Renal cortical epithelial cell (primary cell): Measurements from ENCODE around the gene RABL6. TPM values are rescaled to one million over a fixed set of nuclear protein-coding genes. Genes with fewer than 3 reads are reported as not detected.
"Not testable (repeated sequence)": the region's sequence is repeated elsewhere in the genome, so short reads cannot be mapped to it uniquely, and the experiment has no call there.

ENCODE experiments used
- DNase-seq: peaks from one replicate; pipeline ENCODE4 v3.0.0-alpha.2; 2011; ENCODE audit warnings: low read depth
- total RNA-seq: library from RNA; depleted of rRNA; stranded (reverse); fragments of >200 nt; gene quantifications from 2 replicates; pipeline ENCODE4 v1.2.3, GENCODE V29; 2014

RABL6 gene, protein sequence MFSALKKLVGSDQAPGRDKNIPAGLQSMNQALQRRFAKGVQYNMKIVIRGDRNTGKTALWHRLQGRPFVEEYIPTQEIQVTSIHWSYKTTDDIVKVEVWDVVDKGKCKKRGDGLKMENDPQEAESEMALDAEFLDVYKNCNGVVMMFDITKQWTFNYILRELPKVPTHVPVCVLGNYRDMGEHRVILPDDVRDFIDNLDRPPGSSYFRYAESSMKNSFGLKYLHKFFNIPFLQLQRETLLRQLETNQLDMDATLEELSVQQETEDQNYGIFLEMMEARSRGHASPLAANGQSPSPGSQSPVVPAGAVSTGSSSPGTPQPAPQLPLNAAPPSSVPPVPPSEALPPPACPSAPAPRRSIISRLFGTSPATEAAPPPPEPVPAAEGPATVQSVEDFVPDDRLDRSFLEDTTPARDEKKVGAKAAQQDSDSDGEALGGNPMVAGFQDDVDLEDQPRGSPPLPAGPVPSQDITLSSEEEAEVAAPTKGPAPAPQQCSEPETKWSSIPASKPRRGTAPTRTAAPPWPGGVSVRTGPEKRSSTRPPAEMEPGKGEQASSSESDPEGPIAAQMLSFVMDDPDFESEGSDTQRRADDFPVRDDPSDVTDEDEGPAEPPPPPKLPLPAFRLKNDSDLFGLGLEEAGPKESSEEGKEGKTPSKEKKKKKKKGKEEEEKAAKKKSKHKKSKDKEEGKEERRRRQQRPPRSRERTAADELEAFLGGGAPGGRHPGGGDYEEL
- 51.1 and 61.0 TPM in 2 replicates for total RNA-seq

DNA sequence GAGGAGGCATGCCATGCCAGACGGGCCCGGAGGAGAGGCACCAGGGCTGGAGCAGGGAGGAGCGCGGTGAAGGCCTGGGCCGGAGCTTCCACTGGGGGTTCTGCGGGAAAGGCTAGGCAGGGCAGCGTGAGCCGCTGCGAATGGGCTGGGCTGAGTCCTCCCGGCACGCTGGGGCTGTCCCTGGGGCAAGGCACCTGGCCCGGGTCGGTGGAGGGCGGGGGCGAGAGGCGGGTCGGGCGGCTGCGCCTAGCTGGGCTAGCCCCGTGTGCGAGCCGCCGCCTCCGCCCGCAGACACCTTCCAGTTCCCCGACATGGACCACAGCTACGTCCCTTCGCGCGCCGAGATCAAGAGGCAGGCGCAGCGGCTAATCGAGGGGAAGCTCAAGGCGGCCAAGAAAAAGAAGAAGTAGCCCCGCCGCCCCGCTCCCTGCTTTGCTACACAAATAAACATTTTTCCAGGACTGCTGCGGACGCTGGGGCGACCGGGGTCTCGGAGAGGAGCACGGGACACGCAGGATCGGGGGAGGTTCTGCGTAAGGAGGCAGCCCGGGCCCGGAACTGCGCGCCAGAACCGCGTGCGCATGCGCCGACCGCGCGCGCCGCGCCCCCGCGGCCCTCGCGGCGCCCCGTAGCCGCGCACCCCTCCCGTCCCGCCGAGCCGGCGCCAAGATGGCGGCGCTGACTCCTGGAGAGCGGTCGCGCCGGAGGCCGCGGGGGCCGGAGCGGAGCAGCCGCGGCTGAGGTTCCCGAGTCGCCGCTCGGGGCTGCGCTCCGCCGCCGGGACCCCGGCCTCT, at the start of gene RABL6:
Gene RABL6 (plus strand): TSS at position 668 of the 794 bp plus-strand sequence. CDS start 249 bp downstream, outside the sequence.
- DNase-seq: peak; percentile 24

DNA sequence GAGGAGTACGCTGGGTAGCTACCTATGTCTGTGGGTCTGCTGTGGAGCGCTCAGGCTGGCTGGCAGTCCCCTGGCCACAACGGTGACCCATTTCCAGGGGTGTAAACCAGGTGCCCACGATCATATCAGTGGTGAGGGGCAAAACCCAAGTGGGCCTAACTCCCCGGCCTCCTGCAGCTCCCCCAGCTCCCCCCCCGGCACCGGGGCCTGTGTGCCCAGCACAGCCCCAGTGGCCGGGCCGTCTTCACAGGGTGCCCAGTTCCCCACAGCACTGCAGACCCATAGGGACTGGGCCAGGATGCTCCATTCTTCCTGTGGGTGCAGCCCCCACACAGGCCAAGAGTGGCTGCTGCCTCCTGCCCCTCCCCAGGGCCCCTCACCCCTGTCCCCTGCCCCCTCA, 48.7 kb upstream of the RABL6 start:
- DNase-seq: no peak

DNA sequence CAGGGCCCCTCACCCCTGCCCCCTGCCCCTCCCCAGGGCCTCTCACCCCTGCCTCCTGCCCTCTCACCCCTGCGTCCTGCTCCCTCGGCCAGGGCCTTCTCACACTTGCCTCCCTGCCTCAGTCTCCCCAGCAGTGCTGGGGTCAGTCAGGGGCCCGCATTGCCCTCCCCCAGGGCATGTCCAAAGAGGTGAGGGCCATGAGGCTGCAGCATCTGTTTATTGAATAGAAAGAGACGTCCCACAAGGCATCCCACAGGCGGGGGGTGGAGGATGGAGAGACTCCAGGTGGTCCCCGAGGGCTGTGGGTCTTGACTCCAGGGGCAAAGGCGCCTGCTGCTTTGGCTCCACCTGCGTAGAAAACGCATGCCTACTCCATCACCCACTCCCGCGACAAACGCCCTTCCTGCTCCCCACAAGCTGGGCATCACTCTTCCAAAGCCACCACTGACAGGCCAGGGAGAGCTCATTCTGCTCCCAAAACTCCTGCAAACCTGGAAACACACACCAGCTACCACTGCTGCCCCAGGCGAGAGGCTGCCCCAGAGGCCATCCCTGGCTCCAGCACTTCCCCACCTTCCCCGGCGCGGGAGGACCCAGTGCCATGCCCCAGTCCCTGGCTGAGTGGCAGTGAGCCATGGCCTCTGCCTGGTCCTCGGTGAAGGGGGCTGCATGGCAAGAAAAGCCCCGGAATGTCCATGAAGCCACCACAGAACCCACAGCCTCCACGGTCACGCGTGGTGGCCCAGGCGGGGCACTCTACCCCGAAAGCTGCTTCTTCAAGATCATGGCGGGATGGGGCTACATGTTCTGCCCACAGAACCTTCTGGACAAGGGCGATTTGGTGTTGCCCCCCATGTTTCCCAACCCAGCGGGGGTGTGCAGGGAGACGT, 48.1 kb upstream of the RABL6 start:
- no peak for DNase-seq

DNA sequence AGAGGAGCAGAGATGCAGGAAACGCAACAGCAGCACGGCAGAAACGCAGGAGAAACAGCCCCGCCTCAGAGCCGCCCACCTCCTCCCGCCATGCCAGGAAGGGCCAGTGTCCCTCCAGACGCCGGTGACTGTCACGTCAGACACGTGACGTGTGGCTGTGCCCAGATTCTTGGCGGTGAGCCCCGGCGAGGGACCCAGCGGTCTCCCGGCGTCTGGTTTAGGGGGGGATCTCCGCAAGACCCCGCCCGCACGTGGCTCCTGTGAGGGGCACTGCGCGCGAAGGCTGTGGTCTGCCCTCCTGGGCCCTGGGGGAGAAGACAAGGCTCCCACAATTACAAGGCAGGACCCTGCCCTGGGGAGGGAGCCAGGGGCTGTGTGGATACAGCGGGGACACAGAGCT, 47.3 kb upstream of the RABL6 start:
- no peak for DNase-seq

DNA sequence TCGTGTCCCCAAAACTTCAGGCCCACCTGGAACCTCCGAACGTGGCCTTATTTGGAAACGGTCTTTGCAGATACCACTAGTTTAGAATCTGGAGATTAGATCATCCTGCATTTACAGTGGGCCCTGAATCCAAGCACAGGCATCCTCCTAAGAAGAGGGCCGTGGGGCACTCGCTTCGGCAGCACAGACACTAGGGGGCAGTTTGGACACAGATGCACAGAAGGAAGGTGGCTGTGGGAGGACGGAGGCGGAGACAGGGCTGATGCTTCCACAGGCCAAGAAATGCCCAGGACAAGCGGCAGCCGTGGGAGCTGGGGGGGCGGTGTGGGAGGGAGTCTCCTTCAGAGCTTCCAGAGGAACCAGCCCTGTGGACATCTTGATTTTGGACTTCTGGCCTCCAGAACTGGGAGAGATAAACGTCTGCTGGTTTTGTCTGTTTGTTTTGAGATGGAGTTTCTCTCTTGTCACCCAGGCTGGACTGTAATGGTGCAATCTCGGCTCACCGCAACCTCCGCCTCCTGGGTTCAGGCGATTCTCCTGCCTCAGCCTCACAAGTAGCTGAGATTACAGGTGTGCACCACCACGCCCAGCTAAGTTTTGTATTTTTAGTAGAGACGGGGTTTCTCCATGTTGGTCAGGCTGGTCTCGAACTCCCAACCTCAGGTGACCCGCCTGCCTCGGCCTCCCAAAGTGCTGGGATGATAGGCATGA, 46.8 kb upstream of the RABL6 start:
- DNase-seq: peak; percentile 45

DNA sequence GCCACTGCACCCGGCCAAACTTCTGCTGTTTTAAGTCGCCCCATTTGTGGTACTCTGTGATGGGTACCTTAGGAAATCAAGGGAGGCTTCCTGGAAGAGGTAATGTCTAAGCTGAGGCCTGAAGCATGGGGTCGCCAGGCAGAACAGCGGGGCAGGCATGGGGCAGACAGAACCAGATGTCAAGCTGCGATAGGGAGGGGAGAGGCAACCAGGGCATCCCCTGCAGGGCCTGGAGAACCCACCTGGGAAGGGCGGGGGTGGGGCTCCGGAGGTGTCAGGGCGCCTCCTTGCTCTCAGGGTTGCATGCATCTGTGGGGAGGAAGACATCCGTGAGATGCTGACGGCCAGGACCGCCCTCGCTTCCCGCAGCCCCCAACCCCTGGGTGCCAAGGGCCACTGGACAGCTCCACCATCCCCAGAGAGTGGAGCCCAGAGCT, 46.2 kb upstream of the RABL6 start:
- no peak for DNase-seq

DNA sequence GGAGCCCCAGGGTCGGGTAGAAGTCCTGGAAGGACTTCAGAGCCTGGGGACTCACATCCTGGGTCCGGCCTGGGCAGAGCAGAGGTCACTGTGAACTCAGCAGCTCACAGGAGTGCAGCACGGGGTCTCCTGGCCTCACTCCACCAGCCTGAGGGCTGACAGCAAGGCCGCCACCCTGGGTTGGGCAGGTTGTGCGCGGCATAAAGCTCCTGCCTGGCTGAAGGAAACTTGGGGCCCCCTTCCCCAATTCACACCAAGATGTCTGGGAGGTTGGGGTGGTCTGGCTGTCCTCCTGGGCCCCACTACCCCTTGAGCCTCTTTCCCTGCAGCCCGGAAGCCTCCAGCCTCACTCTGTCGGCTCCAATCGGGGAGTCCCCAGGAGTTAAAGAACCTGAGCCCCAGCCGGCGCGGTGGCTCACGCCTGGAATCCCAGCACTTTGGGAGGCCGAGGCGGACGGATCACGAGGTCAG, 45.5 kb upstream of the RABL6 start:
- no peak for DNase-seq

DNA sequence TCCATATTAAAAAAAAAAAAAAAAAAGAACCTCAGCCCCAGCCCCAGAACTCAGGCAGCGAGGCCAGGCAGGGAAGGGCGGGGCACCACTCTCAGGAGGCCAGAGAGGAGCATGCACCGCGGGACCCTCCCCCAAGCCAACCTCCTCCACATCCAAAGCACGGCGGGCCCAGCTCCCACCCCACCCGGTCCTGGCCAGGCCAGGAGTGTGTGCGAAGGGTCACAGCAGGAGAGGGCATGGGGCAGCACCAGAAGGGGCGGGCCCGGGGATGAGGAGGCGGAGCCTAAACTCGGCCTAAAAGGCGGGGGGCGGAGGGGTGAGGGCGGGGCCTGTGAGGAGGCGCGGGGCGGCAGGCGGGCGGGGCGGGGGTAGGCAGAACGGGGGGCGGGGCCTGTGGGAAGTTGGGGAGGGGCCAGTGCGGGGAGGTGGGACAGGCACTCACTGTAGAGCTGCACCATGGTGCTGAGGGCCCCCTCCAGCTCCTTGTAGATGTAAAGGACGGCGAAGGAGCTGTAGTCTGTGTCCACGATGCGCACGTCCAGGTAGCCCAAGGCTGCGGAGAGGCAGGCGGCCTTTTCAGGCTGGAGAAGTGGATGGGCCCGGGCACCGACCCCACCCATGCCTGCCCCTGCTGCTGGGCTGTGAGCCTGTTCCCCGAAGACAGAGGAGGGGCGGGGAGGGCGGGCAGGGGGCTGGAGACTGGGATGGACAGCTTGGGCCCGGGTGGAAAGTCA, 44.7 kb upstream of the RABL6 start:
- DNase-seq: no peak

DNA sequence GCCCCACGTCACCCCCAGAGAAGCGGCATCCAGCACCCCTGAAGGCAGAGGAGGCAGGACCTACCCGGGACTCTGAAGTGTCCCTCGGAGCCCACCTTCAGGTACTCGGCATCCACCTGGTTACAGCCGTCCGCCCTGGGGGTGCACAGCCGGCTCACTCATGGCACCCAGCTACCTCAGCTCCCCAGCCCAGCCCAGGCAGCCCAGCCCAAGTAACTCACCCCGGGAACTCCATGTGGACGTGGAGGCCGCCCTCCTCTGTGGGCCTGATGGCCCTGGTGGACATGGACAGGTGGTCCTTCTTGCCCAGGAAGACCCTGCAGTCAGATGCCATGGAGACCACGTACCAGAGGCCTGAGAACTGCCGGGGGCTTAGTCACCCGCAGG, 44.1 kb upstream of the RABL6 start:
- DNase-seq: no peak

DNA sequence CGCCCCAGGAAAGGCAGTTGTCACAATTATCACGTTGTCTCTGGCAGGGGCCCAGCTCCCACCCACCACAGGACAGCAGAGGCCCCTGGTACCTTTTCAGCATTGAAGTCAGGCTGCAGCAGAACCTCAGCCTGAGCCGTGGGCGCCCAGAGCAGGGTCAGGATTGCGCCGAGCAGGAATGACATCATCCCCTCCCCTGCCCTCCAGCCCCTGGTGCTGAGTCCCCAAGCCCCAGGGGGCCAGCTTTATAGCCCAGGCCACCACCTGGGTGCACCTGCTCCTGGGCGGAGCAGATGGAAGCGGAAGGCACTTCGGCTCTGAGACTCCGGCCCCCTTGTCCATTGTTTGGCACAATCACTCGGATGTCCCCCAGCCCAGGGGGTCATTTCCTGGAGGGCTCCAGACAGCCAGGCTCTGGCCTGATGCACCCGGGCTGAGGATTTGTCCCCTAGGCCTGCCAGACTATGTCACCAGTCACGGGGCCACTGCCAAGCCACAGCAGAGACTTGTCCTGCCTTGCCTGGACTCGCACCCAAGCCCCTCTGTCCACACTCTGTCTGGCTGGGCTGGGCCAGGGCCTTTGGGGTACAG, 43.4 kb upstream of the RABL6 start, which contains the start of gene LCN15:
Gene LCN15 (minus strand): TSS at position 218 of the 591 bp plus-strand sequence. CDS start 30 bp downstream, at position 188.
- no peak for DNase-seq

DNA sequence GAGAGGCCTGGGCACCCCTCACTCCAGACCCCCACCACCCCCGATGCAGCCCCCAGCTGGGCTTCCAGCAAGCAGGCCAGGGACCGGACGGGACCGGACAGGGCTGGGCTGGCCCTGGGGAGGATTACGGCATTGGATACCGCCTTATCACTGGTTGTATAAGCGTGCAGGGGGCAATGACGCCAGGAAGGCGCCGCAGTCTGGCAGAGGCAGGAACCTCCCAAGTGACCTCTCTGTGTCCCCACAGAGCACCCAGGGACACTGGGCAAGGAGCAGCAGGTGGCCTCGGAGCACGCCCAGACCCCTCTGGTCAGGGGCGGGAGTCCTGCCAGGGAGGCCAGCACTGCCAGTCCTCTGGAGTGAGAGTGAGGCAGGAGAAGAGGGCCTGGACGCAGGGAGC, 42.7 kb upstream of the RABL6 start:
- no peak for DNase-seq

DNA sequence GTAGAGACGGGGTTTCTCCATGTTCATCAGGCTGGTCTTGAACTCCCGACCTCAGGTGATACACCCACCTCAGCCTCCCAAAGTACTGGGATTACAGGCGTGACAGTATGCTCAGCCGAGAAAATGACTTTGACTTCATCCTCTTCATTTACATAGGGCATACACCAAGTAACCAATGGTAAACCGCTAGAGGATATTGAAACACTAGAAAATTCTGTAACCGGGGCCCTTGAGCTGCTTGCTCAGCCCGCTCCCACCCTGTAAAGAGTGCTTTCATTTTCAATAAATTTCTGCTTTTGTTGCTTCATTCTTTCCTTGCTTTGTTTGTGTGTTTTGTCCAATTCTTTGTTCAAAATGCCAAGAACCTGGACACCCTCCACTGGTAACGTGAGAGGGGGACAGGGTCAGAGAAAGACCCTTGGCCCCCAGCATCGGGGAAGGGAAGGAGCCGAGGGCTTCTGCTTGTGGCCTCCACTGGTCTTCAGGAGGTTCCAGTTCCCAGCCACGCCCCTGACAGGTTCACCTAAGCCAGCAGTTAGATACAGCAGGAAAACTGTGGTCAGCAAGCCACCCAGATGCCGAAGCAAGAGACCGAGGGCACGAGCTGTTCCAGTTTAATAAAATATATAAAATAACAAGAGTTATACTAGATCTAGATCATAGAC, 41.9 kb upstream of the RABL6 start:
- not testable (repeated sequence) for DNase-seq

DNA sequence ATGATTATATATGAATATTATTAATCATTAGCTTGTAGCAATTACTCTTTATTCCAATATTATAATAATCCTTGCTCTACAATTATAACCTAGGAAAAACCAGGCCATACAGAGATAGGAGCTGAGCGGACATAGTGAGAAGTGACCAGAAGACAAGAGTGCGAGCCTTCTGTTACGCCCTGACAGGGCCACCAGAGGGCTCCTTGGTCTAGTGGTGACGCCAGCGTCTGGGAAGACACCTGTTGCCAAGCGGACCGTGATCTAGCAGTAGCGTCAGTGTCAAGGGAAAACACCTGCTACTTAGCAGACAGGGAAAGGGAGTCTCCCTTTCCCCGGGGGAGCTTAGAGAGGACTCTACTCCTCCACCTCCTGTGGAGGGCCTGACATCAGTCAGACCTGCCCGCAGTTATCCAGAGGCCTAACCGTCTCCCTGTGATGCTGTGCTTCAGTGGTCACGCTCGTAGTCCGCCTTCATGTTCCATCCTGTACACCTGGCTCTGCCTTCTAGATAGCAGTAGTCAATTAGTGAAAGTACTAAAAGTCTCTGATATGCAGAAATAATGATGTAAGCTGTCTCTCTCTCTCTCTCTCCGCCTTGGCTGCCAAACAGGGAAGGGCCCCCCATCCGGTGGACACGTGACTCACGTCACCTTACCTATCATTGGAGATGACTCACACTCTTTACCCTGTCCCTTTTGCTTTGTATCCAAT, 41.2 kb upstream of the RABL6 start:
- peak; percentile 60 for DNase-seq

DNA sequence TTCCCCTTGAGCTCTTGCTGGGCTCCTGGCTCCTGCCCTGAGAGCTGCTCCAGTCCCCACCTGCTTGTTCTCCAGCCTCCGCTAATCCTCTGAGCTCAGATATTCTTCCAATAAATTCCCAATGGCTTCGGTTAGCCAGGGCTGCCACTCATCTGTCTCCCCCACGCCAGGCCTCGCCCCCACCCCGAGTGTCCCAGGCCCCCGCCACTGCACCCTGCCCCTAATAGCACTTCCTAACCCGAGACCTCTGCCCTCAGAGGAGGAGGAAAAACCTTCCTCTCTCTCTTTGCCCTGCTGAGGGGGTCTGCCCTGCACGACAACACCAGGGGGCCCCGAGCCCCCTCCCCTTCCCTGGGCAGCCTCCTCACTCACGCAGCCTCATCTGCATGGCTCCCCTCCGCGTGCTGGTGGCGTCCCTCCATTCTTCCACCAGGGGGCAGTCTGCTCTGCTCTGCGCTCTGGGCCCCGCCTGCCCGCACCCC, 38.0 kb upstream of the RABL6 start:
- no peak for DNase-seq

DNA sequence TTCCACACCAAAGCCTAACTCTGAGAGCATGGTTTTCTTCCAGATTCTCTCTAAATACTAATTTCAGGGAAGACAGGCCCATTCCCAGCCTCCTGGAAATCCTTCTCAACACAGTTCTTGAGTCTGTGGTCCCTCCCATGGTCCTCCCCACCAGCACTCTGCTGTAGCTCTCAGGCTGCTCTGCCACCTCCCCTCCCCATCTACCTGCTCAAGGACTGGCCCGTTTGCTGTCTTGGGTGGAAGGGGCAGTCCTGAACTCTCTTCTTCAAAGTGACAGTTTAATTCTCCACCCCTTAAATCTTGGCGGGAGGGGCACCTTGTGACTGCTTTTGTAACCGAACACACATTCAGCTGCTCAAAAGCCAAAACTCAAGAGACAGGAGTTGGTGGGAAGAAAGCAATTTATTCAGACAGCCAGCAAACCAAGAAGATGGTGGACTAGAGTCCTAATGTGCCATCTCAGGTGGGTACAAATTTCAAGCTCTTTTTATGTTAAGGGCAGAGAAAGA, 35.8 kb upstream of the RABL6 start:
- no peak for DNase-seq

DNA sequence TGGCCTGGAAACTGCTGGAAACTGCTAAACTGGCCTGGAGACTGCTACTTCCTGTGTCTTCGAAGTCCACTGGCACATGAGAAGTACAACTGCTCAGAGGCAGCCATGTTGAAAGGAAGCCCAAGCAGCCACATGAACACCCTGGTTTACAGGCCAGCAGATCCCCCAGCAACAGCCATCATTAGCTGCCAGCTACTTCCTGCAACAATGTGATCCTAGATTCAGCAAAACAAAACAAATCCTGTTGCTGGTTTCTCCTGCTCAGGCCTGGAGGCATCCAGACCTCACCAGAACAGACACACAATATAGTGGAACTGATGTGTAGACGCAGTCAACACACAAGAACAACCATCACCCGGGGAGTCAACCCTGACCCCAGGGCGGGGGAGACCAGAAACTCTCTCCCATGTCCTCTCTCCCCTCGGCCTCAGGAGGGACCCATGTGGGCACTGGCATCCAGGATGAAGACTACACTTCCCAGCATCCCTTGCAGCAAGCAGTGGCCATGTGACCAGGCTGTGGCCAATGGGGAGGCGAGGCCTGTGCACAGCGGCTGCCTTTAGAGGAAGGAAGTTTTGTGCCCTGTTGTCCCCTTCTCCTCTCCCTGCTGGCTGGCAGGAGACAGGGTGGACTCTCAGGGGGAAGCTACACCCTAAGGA, 34.2 kb upstream of the RABL6 start:
- DNase-seq: no peak

DNA sequence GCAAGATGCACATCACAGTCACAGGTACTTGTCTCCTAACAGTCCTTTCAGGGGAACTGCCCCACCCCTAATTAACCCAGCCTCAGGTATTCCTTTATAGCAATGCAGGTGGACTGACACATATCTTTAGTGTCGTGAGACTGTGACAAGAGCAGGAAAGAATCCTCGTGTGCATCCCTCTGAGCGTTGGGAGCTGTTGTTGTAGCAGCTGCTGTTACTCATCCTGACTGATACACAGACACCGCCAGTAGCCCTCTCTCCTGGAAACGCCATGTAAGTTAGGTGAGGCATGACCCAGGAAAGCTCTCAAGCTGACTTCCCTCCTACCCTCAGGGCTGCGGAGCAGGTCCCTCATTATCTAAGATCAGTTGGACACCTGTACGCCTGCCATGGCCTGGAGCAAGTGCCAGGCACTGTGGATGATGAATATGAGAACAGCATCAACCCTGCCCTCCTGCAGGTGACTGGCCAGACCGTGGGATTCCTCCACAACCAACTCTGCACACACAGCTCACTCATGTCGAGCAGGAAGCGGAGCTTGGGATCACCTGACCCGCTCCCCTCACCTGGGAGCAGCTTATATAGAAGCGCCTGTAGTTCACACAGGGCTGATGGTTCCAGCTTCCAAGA, 33.2 kb upstream of the RABL6 start:
- no peak for DNase-seq
